ENCODE measurements around the gene CASK.

DNA sequence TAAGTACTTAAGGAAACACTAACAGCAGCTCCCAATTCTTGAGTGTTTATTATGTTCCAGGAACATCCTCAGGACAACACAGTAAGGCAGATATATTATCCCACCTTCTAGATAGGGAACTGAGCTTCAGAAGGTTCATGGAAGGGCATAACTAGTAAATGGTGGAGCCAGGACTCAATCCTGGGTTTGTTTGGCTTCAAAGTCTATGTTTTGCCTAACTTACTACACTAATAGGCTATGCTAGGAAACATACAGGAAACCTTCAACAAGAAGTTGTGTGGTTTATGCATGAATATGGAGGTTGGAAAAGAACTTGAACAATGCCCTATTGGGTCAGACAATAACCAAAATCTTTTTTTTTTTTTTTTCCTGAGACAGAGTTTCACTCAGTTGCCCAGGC lies 307.1 kb downstream of the CASK start:
- no peak for TF ChIP-seq POLR2A (IDR thresholded peaks at IDR 0.05; ENCODE audit: low read depth, low read length)
- no peak for TF ChIP-seq TAF1 (IDR thresholded peaks at IDR 0.05; ENCODE audit: low read depth, low read length)
